HCT116 (cell line): ENCODE results near the gene TNFRSF14.

Experiments
- EZH2 ChIP-seq: fragments of 200-600 bp; sonication (generic); IDR thresholded peaks from 2 replicates; pipeline ENCODE4 v1.6.1; 2017; ENCODE audit warnings: antibody characterized with exemption, mixed run types
- EZH2phosphoT487 ChIP-seq: fragments of 200-600 bp; IDR thresholded peaks from 2 replicates; pipeline ENCODE4 v1.6.1; 2018; ENCODE audit warnings: antibody characterized with exemption, borderline replicate concordance
- POLR2A ChIP-seq: IDR thresholded peaks from 2 replicates; pipeline ENCODE4 v1.7.0; 2011; ENCODE audit warnings: borderline replicate concordance; ENCODE audit not compliant: insufficient read depth, insufficient read length; ENCODE audit errors: extremely low read depth
- SP1 ChIP-seq: IDR thresholded peaks from 2 replicates; pipeline ENCODE4 v1.6.1; 2012; ENCODE audit warnings: low read depth
- SRF ChIP-seq: IDR thresholded peaks from 2 replicates; pipeline ENCODE4 v1.6.1; 2012; ENCODE audit warnings: low read depth
- TF ChIP-seq, protein P1 (sequence below): IDR thresholded peaks from 2 replicates; pipeline ENCODE4 v1.6.1; 2012; ENCODE audit warnings: low read depth
- TF ChIP-seq, protein P2 (sequence below), 3 experiments: fragments of 200-600 bp in 1 of 3; sonication (generic) in 1 of 3; IDR thresholded peaks in 2 of 3; conservative IDR thresholded peaks in 1 of 3; 2 replicates each; pipeline ENCODE4 v1.5.1; 2012 to 2017; ENCODE audit warnings: low read depth in 2 of 3, low read length in 2 of 3, antibody characterized with exemption in 1 of 3, borderline replicate concordance in 1 of 3, control low read depth in 1 of 3, mild to moderate bottlenecking in 1 of 3, mixed read lengths in 1 of 3, mixed run types in 1 of 3, moderate library complexity in 1 of 3; ENCODE audit not compliant: insufficient read depth in 1 of 3

DNA sequence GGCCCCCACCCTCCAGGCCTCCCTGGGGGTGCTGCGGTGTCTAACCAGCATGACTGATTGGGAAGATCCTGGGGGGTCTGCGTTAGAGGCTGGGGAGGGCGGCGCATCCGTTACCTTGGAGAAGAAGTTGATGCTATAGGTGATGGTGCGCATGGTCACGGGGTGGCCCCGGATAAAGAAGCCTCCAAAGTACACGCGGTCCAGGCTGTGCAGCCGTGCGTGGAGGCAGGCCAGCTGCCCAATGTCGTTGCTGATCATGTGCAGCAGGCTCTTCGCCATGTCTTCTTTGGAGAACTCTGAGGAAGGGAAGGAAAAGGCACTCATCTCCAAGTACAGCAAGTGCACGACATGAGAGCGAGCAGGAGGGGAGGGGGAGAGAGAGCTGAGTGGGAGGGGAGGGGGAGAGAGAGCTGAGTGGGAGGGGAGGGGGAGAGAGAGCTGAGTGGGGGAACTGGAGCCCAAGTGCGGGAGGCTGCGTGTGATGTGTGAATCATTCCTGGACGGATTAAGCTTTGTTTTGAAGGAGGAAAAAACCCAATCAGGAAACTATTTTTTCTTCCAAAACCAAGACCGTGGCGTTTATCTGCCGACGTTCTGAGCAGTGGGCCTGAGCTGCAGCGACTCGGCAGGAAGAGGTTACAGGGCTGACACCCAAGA is 37.0 kb upstream of the TNFRSF14 start:
- TF ChIP-seq, protein P1, sequence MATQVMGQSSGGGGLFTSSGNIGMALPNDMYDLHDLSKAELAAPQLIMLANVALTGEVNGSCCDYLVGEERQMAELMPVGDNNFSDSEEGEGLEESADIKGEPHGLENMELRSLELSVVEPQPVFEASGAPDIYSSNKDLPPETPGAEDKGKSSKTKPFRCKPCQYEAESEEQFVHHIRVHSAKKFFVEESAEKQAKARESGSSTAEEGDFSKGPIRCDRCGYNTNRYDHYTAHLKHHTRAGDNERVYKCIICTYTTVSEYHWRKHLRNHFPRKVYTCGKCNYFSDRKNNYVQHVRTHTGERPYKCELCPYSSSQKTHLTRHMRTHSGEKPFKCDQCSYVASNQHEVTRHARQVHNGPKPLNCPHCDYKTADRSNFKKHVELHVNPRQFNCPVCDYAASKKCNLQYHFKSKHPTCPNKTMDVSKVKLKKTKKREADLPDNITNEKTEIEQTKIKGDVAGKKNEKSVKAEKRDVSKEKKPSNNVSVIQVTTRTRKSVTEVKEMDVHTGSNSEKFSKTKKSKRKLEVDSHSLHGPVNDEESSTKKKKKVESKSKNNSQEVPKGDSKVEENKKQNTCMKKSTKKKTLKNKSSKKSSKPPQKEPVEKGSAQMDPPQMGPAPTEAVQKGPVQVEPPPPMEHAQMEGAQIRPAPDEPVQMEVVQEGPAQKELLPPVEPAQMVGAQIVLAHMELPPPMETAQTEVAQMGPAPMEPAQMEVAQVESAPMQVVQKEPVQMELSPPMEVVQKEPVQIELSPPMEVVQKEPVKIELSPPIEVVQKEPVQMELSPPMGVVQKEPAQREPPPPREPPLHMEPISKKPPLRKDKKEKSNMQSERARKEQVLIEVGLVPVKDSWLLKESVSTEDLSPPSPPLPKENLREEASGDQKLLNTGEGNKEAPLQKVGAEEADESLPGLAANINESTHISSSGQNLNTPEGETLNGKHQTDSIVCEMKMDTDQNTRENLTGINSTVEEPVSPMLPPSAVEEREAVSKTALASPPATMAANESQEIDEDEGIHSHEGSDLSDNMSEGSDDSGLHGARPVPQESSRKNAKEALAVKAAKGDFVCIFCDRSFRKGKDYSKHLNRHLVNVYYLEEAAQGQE: no peak
- TF ChIP-seq SP1 (no peak), SRF (no peak), POLR2A (no peak), EZH2phosphoT487 (no peak), EZH2 (no peak)
- TF ChIP-seq, protein P2, sequence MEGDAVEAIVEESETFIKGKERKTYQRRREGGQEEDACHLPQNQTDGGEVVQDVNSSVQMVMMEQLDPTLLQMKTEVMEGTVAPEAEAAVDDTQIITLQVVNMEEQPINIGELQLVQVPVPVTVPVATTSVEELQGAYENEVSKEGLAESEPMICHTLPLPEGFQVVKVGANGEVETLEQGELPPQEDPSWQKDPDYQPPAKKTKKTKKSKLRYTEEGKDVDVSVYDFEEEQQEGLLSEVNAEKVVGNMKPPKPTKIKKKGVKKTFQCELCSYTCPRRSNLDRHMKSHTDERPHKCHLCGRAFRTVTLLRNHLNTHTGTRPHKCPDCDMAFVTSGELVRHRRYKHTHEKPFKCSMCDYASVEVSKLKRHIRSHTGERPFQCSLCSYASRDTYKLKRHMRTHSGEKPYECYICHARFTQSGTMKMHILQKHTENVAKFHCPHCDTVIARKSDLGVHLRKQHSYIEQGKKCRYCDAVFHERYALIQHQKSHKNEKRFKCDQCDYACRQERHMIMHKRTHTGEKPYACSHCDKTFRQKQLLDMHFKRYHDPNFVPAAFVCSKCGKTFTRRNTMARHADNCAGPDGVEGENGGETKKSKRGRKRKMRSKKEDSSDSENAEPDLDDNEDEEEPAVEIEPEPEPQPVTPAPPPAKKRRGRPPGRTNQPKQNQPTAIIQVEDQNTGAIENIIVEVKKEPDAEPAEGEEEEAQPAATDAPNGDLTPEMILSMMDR (IDR thresholded peaks at IDR 0.05 in 2 of 3, conservative IDR thresholded peaks at IDR 0.05 in 1 of 3; ENCODE audit: borderline replicate concordance in 1 of 3, insufficient read depth in 1 of 3, low read depth in 2 of 3, low read length in 2 of 3): no peak
